Measurements from ENCODE around the gene PLAC1. TPM values are rescaled to one million over a fixed set of nuclear protein-coding genes. Genes with fewer than 3 reads are reported as not detected.

Gene PLAC1, protein sequence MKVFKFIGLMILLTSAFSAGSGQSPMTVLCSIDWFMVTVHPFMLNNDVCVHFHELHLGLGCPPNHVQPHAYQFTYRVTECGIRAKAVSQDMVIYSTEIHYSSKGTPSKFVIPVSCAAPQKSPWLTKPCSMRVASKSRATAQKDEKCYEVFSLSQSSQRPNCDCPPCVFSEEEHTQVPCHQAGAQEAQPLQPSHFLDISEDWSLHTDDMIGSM
- polyA plus RNA-seq (2013): 0.28 TPM

DNA sequence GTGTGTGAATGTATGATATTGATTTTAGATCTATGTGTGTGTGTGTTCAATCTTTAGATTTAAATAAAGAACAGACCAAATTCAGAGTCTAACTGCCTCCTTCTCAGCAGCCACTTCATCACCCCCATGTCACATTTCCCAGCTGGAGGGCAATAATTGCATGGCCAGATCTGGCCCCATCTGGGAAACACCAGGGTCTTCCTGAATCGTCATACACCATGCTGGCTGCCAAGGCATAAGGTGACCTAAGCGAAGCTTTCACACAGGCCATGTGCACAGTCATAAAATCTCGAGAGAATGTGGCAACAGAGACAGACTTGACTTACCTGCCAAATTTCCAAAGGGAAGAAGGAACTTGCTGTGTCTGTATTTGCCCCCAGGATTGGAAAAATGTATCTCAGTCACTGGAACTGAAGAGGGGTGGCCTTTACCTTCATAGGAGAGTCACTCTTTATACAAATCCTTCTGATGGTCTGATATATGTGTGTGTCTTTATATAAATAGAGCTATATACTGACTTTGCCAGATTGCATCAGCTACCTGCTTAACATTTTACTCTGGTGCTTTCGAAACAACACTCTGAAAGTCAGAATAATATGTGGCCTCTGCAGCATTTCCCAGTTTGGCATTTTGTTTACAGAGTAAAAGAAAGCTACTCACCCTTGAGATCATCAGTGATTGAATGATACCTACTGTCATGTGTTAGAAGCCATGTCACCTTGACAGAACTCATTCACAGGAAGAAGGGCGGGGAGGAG is at the start of gene PLAC1:
Gene PLAC1, minus strand, starts transcription at position 470 of the 758 bp plus-strand sequence. CDS start 91,789 bp downstream, outside the sequence.
- H3K36me3 ChIP-seq (ENCODE audit: control insufficient read depth in 4 of 4, insufficient read depth in 4 of 4, low read length in 3 of 4): no peaks in the 10 kb centered on the region
- peaks cover 0 to 12% (median 8%) of the 10 kb centered on the region in 4 experiments for H3K4me1 ChIP-seq (ENCODE audit: control extremely low read depth in 1 of 4, control insufficient read depth in 4 of 4, insufficient read depth in 4 of 4, low read length in 3 of 4)
- no peak within 1 kb of the TSS for H3K27ac ChIP-seq (ENCODE audit: insufficient read depth in 1 of 2, low read depth in 1 of 2, low read length in 2 of 2, poor library complexity in 1 of 2, severe bottlenecking in 2 of 2)
- H3K4me3 ChIP-seq (ENCODE audit: control insufficient read depth in 1 of 7, extremely low read depth in 1 of 7, insufficient read depth in 4 of 7, low read depth in 2 of 7, low read length in 6 of 7): no peak within 1 kb of the TSS
- peaks cover 0 to 2% (median 0%) of the 10 kb centered on the region in 5 experiments for H3K27me3 ChIP-seq (replicated peaks in 2 of 5; ENCODE audit: control insufficient read depth in 4 of 5, insufficient read depth in 5 of 5, low read length in 4 of 5)
- H3K9me3 ChIP-seq (ENCODE audit: control extremely low read depth in 1 of 5, control insufficient read depth in 4 of 5, insufficient read depth in 2 of 5, low read depth in 1 of 5, low read length in 4 of 5): no peaks in the 10 kb centered on the region
- CTCF ChIA-PET: no interaction called here
- POLR2A ChIA-PET: no interaction called here
- no peak for DNase-seq
- WGBS (ENCODE audit: insufficient coverage): 68% methylated on average over 4 of the region's 5 CpGs

DNA sequence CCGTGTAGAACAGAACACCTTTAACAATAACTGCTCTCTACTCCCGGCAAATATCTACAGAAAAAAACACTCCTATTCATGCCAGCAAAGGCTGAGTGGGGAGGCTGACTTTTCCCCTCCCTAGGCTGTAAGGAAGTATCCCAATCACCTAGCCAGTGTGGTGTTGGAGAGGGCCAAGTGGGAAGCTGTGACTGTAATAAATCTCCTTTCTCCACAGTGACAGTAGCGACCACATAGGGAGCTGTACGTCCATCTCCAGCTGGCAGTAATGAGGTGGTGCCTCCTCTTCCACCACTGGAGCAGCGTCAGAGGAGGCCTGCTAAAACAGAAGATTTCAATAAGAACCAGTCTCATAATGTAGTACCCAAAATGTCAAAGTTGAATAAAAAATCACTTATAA is 47.9 kb upstream of the PLAC1 start:
- 60% methylated on average over 1 of the region's 5 CpGs for WGBS (ENCODE audit: insufficient coverage)
- no peaks in the 10 kb centered on the region for H3K9me3 ChIP-seq (ENCODE audit: control extremely low read depth in 1 of 5, control insufficient read depth in 4 of 5, insufficient read depth in 2 of 5, low read depth in 1 of 5, low read length in 4 of 5)
- H3K27me3 ChIP-seq (replicated peaks in 2 of 5; ENCODE audit: control insufficient read depth in 4 of 5, insufficient read depth in 5 of 5, low read length in 4 of 5): peaks cover 0 to 4% (median 0%) of the 10 kb centered on the region in 5 experiments
- H3K4me1 ChIP-seq (ENCODE audit: control extremely low read depth in 1 of 4, control insufficient read depth in 4 of 4, insufficient read depth in 4 of 4, low read length in 3 of 4): no peaks in the 10 kb centered on the region
- H3K36me3 ChIP-seq (ENCODE audit: control insufficient read depth in 4 of 4, insufficient read depth in 4 of 4, low read length in 3 of 4): no peaks in the 10 kb centered on the region
- H3K4me3 ChIP-seq (ENCODE audit: control insufficient read depth in 1 of 7, extremely low read depth in 1 of 7, insufficient read depth in 4 of 7, low read depth in 2 of 7, low read length in 6 of 7): no peak overlapping the region
- no peak overlapping the region for H3K27ac ChIP-seq (ENCODE audit: insufficient read depth in 1 of 2, low read depth in 1 of 2, low read length in 2 of 2, poor library complexity in 1 of 2, severe bottlenecking in 2 of 2)
- CTCF ChIA-PET: no interaction called here
- DNase-seq: no peak
- POLR2A ChIA-PET: no interaction called here

DNA sequence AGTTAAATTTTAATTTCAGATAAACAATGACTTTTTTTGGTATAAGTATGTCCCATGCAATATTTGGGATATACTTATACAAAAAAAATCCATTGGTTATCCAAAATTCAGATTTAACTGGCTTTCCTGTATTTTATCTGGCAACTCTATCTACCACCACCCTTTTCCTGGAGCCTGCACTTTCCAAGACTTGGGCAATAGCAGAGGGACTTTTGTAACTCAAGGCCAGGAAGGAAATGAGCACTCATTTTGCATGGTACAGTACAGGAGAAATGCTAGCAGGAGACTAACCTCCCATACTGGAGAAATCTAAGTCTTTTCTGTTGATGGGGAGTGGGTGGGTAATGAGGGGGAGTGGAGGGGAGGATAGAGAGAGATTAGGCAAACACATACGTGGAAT is 37.7 kb upstream of the PLAC1 start:
- Histone ChIP-seq H3K4me3 (ENCODE audit: control insufficient read depth in 1 of 7, extremely low read depth in 1 of 7, insufficient read depth in 4 of 7, low read depth in 2 of 7, low read length in 6 of 7) (no peak overlapping the region), H3K36me3 (ENCODE audit: control insufficient read depth in 4 of 4, insufficient read depth in 4 of 4, low read length in 3 of 4) (no peaks in the 10 kb centered on the region), H3K9me3 (ENCODE audit: control extremely low read depth in 1 of 5, control insufficient read depth in 4 of 5, insufficient read depth in 2 of 5, low read depth in 1 of 5, low read length in 4 of 5) (peaks cover 0 to 3% (median 0%) of the 10 kb centered on the region in 5 experiments), H3K27ac (ENCODE audit: insufficient read depth in 1 of 2, low read depth in 1 of 2, low read length in 2 of 2, poor library complexity in 1 of 2, severe bottlenecking in 2 of 2) (no peak overlapping the region), H3K4me1 (ENCODE audit: control extremely low read depth in 1 of 4, control insufficient read depth in 4 of 4, insufficient read depth in 4 of 4, low read length in 3 of 4) (peaks cover 0 to 8% (median under 1%) of the 10 kb centered on the region in 4 experiments), H3K27me3 (replicated peaks in 2 of 5; ENCODE audit: control insufficient read depth in 4 of 5, insufficient read depth in 5 of 5, low read length in 4 of 5) (no peaks in the 10 kb centered on the region)
- no peak for DNase-seq
- WGBS (ENCODE audit: insufficient coverage): no CpG with 5 or more reads among the region's 1 CpG
- POLR2A ChIA-PET: no interaction called here
- CTCF ChIA-PET: no interaction called here

DNA sequence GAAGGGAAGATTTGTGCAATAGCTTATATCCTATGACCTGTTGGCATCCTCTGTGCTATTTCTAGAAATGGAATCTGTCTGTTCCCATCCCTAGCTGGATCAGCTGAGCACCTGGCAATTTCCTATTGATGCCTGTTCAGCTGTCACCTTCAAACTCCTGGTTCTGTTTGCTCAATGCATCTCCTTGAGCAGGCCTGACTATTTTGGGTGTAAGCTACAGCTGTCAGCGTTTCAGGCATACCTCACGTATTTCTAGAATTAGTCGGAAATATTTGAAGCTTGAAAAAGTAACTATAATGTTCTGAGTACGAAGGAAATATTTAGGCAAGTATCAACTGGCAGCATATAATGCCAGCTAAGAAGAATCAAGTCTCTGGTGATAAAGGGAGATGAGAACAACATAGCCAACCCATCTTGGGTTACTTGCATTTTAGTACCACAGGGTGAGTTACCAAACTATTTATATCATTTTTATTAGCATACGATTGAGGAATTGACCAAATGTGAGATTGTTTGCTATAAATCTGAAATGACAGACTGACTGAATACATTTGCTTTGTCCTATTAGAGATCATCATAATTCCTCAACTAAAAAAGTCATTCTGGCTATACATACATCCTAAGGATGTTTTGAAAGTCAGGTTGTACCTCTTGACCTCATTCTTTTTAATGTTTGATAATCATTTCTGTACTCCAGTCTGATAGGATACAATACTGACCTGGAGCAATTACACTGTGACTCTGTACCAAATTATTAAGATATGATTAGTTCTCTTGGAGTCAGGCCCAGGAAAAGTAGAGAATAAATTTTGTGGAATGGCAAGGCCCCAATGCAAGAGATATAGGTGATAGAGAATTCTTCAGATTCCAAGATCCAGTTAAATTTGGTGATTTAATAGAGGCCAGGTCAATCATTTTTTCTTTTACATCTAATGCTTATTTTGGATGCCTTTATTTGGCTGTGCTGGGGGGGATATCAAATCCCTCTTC is 36.4 kb upstream of the PLAC1 start:
- CTCF ChIA-PET: no interaction called here
- Histone ChIP-seq H3K4me1 (ENCODE audit: control extremely low read depth in 1 of 4, control insufficient read depth in 4 of 4, insufficient read depth in 4 of 4, low read length in 3 of 4) (peaks cover 0 to 8% (median under 1%) of the 10 kb centered on the region in 4 experiments), H3K4me3 (ENCODE audit: control insufficient read depth in 1 of 7, extremely low read depth in 1 of 7, insufficient read depth in 4 of 7, low read depth in 2 of 7, low read length in 6 of 7) (no peak overlapping the region), H3K27ac (ENCODE audit: insufficient read depth in 1 of 2, low read depth in 1 of 2, low read length in 2 of 2, poor library complexity in 1 of 2, severe bottlenecking in 2 of 2) (no peak overlapping the region), H3K9me3 (ENCODE audit: control extremely low read depth in 1 of 5, control insufficient read depth in 4 of 5, insufficient read depth in 2 of 5, low read depth in 1 of 5, low read length in 4 of 5) (peaks cover 0 to 3% (median 0%) of the 10 kb centered on the region in 5 experiments), H3K27me3 (replicated peaks in 2 of 5; ENCODE audit: control insufficient read depth in 4 of 5, insufficient read depth in 5 of 5, low read length in 4 of 5) (no peaks in the 10 kb centered on the region), H3K36me3 (ENCODE audit: control insufficient read depth in 4 of 4, insufficient read depth in 4 of 4, low read length in 3 of 4) (no peaks in the 10 kb centered on the region)
- no peak for DNase-seq
- WGBS (ENCODE audit: insufficient coverage): 84% methylated on average over 4 of the region's 5 CpGs
- POLR2A ChIA-PET: no interaction called here

DNA sequence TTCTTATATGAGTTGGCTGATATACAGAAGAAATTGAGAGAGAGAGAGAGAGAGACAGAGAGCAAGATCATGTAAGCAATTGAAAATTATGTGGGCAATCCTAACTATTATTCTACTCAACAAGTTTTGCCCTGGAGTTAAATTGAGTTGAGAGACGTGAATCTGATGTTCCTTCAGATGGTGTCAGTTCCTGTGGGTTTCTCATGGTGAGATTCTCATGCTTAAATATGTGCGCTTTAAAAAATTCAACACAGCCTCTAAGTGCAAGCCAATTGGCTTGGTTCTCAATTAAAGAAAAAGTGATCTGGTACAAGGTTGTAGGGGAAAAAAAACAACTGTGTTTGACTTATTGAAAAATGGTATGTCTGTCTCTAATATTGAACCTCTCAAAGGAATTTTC is 35.4 kb upstream of the PLAC1 start:
- Histone ChIP-seq H3K9me3 (ENCODE audit: control extremely low read depth in 1 of 5, control insufficient read depth in 4 of 5, insufficient read depth in 2 of 5, low read depth in 1 of 5, low read length in 4 of 5) (peaks cover 0 to 3% (median 0%) of the 10 kb centered on the region in 5 experiments), H3K27me3 (replicated peaks in 2 of 5; ENCODE audit: control insufficient read depth in 4 of 5, insufficient read depth in 5 of 5, low read length in 4 of 5) (no peaks in the 10 kb centered on the region), H3K4me3 (ENCODE audit: control insufficient read depth in 1 of 7, extremely low read depth in 1 of 7, insufficient read depth in 4 of 7, low read depth in 2 of 7, low read length in 6 of 7) (no peak overlapping the region), H3K4me1 (ENCODE audit: control extremely low read depth in 1 of 4, control insufficient read depth in 4 of 4, insufficient read depth in 4 of 4, low read length in 3 of 4) (peaks cover 0 to 8% (median under 1%) of the 10 kb centered on the region in 4 experiments), H3K36me3 (ENCODE audit: control insufficient read depth in 4 of 4, insufficient read depth in 4 of 4, low read length in 3 of 4) (no peaks in the 10 kb centered on the region), H3K27ac (ENCODE audit: insufficient read depth in 1 of 2, low read depth in 1 of 2, low read length in 2 of 2, poor library complexity in 1 of 2, severe bottlenecking in 2 of 2) (no peak overlapping the region)
- WGBS (ENCODE audit: insufficient coverage): 100% methylated on average over 1 of the region's 2 CpGs
- no peak for DNase-seq
- POLR2A ChIA-PET: no interaction called here
- CTCF ChIA-PET: no interaction called here

DNA sequence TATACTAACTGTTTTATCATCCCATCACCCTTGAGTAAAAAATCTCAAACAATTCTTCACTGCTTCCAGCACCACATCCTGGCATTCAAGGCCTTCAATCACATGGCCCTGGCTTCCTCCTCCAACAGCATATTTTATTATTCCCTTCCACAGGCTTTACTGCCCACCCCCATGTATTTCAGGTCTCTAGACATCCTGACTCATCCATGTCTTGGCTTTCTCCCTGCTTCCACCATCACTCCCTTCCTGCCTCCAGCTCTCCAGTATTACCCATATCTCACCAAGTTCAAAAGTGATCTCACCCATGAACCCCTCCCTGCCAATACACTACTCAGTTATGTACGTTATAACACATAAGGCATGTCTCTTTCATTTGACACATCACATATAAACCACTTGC is 34.7 kb upstream of the PLAC1 start:
- no CpG with 5 or more reads among the region's 1 CpG for WGBS (ENCODE audit: insufficient coverage)
- ChIA-PET POLR2A (no interaction called here), CTCF (no interaction called here)
- Histone ChIP-seq H3K4me3 (ENCODE audit: control insufficient read depth in 1 of 7, extremely low read depth in 1 of 7, insufficient read depth in 4 of 7, low read depth in 2 of 7, low read length in 6 of 7) (no peak overlapping the region), H3K36me3 (ENCODE audit: control insufficient read depth in 4 of 4, insufficient read depth in 4 of 4, low read length in 3 of 4) (no peaks in the 10 kb centered on the region), H3K27me3 (replicated peaks in 2 of 5; ENCODE audit: control insufficient read depth in 4 of 5, insufficient read depth in 5 of 5, low read length in 4 of 5) (no peaks in the 10 kb centered on the region), H3K9me3 (ENCODE audit: control extremely low read depth in 1 of 5, control insufficient read depth in 4 of 5, insufficient read depth in 2 of 5, low read depth in 1 of 5, low read length in 4 of 5) (peaks cover 0 to 3% (median 0%) of the 10 kb centered on the region in 5 experiments), H3K4me1 (ENCODE audit: control extremely low read depth in 1 of 4, control insufficient read depth in 4 of 4, insufficient read depth in 4 of 4, low read length in 3 of 4) (peaks cover 0 to 8% (median under 1%) of the 10 kb centered on the region in 4 experiments), H3K27ac (ENCODE audit: insufficient read depth in 1 of 2, low read depth in 1 of 2, low read length in 2 of 2, poor library complexity in 1 of 2, severe bottlenecking in 2 of 2) (no peak overlapping the region)
- no peak for DNase-seq
